B cell (primary cell): ENCODE measurements around the gene LMAN2. TPM values are rescaled to one million over a fixed set of nuclear protein-coding genes. Genes with fewer than 3 reads are reported as not detected.

ENCODE experiments used
- ATAC-seq: fragments of 200-7000 bp; cut with Tn5 transposase; one replicate; pipeline ENCODE4 v1.10.0; 2021; ENCODE audit warnings: low read depth, mild to moderate bottlenecking, moderate number of reproducible peaks, moderate library complexity
- CTCF ChIA-PET: fragments of 350-600 bp; sonication (Branson Sonifier 250); formaldehyde crosslinking; loops from one replicate; lab custom pipeline; 2021; ENCODE audit warnings: antibody characterized with exemption, inconsistent platforms; lab: Charles Lee
- POLR2A ChIA-PET: fragments of 350-600 bp; sonication (Branson Sonifier 250); formaldehyde crosslinking; loops from one replicate; lab custom pipeline; 2021; ENCODE audit warnings: antibody characterized with exemption; lab: Charles Lee
- DNase-seq: peaks from one replicate; pipeline ENCODE4 v3.0.0; 2013
- H2AFZ ChIP-seq: 2 replicates; pipeline ENCODE4 v1.6.1; 2012; ENCODE audit warnings: mild to moderate bottlenecking, low read depth, low read length; ENCODE audit not compliant: insufficient read depth, poor library complexity, severe bottlenecking
- H3K27ac ChIP-seq, 2 donors: 1 replicate in 1 of 2; 2 replicates in 1 of 2; pipeline ENCODE4 v1.5.1; 2012 to 2013; ENCODE audit warnings: low read length in 2 of 2, mild to moderate bottlenecking in 2 of 2, moderate library complexity in 1 of 2
- H3K27me3 ChIP-seq, 4 experiments: fragments of 200-600 bp in 1 of 4; sonication (generic) in 1 of 4; replicated peaks in 1 of 4; 1 replicate in 2 of 4; 2 replicates in 2 of 4; pipeline versions ENCODE4 v1.6.1 to v1.7.0; 2013 to 2016; ENCODE audit warnings: low read length in 3 of 4, mild to moderate bottlenecking in 2 of 4, mixed read lengths in 1 of 4, moderate library complexity in 1 of 4; ENCODE audit not compliant: insufficient read depth in 4 of 4, control insufficient read depth in 3 of 4; ENCODE audit errors: control extremely low read depth in 1 of 4
- H3K36me3 ChIP-seq, 2 experiments: replicated peaks in 1 of 2; 1 replicate in 1 of 2; 2 replicates in 1 of 2; pipeline versions ENCODE4 v1.6.1 to v1.7.1; 2013; ENCODE audit warnings: low read length in 1 of 2; ENCODE audit not compliant: insufficient read depth in 2 of 2, control insufficient read depth in 1 of 2; ENCODE audit errors: control extremely low read depth in 1 of 2, extremely low read depth in 1 of 2
- H3K4me1 ChIP-seq, 2 donors: fragments of 200-600 bp in 1 of 2; sonication (generic) in 1 of 2; 1 replicate in 1 of 2; 2 replicates in 1 of 2; pipeline versions ENCODE4 v1.5.1 to v1.6.1; 2013 to 2017; ENCODE audit warnings: low read length in 2 of 2; ENCODE audit not compliant: control insufficient read depth in 2 of 2, insufficient read depth in 2 of 2
- H3K4me2 ChIP-seq: replicated peaks from 2 replicates; pipeline ENCODE3; 2012; ENCODE audit warnings: mild to moderate bottlenecking, low read depth, low read length; ENCODE audit not compliant: poor library complexity, severe bottlenecking
- H3K4me3 ChIP-seq, 5 experiments: fragments of 200-600 bp in 1 of 5; sonication (generic) in 1 of 5; 1 replicate in 3 of 5; 2 replicates in 2 of 5; pipeline versions ENCODE4 v1.5.1 to v1.7.0; 2011 to 2016; ENCODE audit warnings: low read length in 4 of 5, mild to moderate bottlenecking in 4 of 5, low read depth in 2 of 5, control low read depth in 1 of 5, moderate library complexity in 1 of 5; ENCODE audit not compliant: insufficient read depth in 1 of 5; ENCODE audit errors: control extremely low read depth in 1 of 5, extremely low read depth in 1 of 5
- H3K79me2 ChIP-seq: fragments of 200-600 bp; sonication (generic); one replicate; pipeline ENCODE4 v1.6.0; 2016; ENCODE audit warnings: low read length; ENCODE audit not compliant: control insufficient read depth, insufficient read depth
- H3K9ac ChIP-seq: fragments of 200-600 bp; sonication (generic); 2 replicates; pipeline ENCODE4 v1.6.1; 2017; ENCODE audit warnings: mild to moderate bottlenecking, low read length, moderate library complexity
- H3K9me3 ChIP-seq, 3 donors: one replicate each; pipeline versions ENCODE4 v1.6.1 to v1.7.1; 2013; ENCODE audit warnings: low read length in 2 of 3; ENCODE audit not compliant: control insufficient read depth in 2 of 3, insufficient read depth in 1 of 3; ENCODE audit errors: control extremely low read depth in 1 of 3
- H4K20me1 ChIP-seq: 2 replicates; pipeline ENCODE4 v1.6.0; 2012; ENCODE audit warnings: mild to moderate bottlenecking, low read length; ENCODE audit not compliant: insufficient read depth, control insufficient read depth, poor library complexity, severe bottlenecking
- H3K27ac Mint-ChIP-seq: one replicate; pipeline ENCODE4 v1.8.0; 2021; ENCODE audit warnings: mixed read lengths
- H3K27me3 Mint-ChIP-seq: one replicate; pipeline ENCODE4 v1.8.0; 2021; ENCODE audit warnings: mixed read lengths
- H3K4me1 Mint-ChIP-seq: one replicate; pipeline ENCODE4 v1.8.0; 2021; ENCODE audit warnings: mixed read lengths
- H3K4me3 Mint-ChIP-seq: one replicate; pipeline ENCODE4 v1.8.0; 2021; ENCODE audit warnings: mixed read lengths
- H3K9me3 Mint-ChIP-seq: one replicate; pipeline ENCODE4 v1.8.0; 2022; ENCODE audit warnings: mixed read lengths; ENCODE audit not compliant: insufficient read depth
- EZH2 ChIP-seq: IDR thresholded peaks from 2 replicates; pipeline ENCODE4 v1.6.1; 2012; ENCODE audit warnings: borderline replicate concordance, low read depth, mild to moderate bottlenecking, moderate library complexity, low read length; ENCODE audit not compliant: insufficient read depth, poor library complexity, severe bottlenecking
- WGBS: methylation state at CpG from one replicate; pipeline ENCODE4 v1.1.5; 2013; ENCODE audit warnings: missing lambda C conversion rate; ENCODE audit not compliant: insufficient coverage; 5-methylcytosine and 5-hydroxymethylcytosine counted together
- intact Hi-C: fragments of 100-400 bp; cut with micrococcal nuclease; formaldehyde crosslinking; loops from one replicate; pipeline ENCODE4 v1.10.0; 2022
- polyA plus RNA-seq: library from polyadenylated mRNA; depleted of rRNA; stranded (reverse); fragments of >200 nt; gene quantifications from 2 replicates; pipeline ENCODE4 v1.2.3, GENCODE V29; 2012
- total RNA-seq, 2 donors: library from RNA; stranded (reverse); fragments of 120-200 nt in 1 of 2; gene quantifications; 1 replicate in 1 of 2; 2 replicates in 1 of 2; pipeline versions ENCODE4 v1.2.3 to v1.2.4, GENCODE V29; 2013 to 2022
- TF ChIP-seq, protein P1 (sequence below): fragments of 200-600 bp; IDR thresholded peaks from one replicate; pipeline ENCODE4 v1.8.0; 2022; ENCODE audit warnings: antibody characterized with exemption, mild to moderate bottlenecking

LMAN2 gene
- total and polyA plus RNA-seq, 2 donors (not counting 1 experiment from before 2014, with no cell fraction given), result 99.4 to 123 TPM

GRCh38 chr5:177371120-177372033 is 19.9 kb upstream of the LMAN2 start:
- Histone ChIP-seq H3K27ac (peak overlapping the region in 1 of 2 donors; percentile 35), H2AFZ (no peak overlapping the region), H3K9ac (no peak overlapping the region), H3K4me2 (peak overlapping the region; percentile 46), H3K36me3 (peaks cover 0 to 52% of the 10 kb centered on the region in 2 experiments), H3K9me3 (no peaks in the 10 kb centered on the region), H3K4me1 (peaks cover 35 to 38% of the 10 kb centered on the region in 2 donors), H3K4me3 (no peak overlapping the region), H4K20me1 (peaks cover 56% of the 10 kb centered on the region), H3K27me3 (no peaks in the 10 kb centered on the region), H3K79me2 (peaks cover 2% of the 10 kb centered on the region)
- H3K4me3 Mint-ChIP-seq, result peak overlapping the region; percentile 26
- H3K9me3 Mint-ChIP-seq, result no peaks in the 10 kb centered on the region
- H3K27me3 Mint-ChIP-seq, result no peaks in the 10 kb centered on the region
- no peak for DNase-seq
- intact Hi-C loops, result loop anchor here (2.0 kb wide), 1 partner anchor 15 kb away; the partner anchor contains the start of gene RGS14
- CTCF ChIA-PET, result interaction anchor here (1.1 to 5.5 kb wide), 14 partner anchors 10 to 129 kb away, joined by 3 to 60 read pairs (median 6); partner anchors contain the start of genes LMAN2 and RGS14
- POLR2A ChIA-PET, result interaction anchor here (0.7 to 1.4 kb wide), 4 partner anchors 11 to 84 kb away, joined by 3 to 9 read pairs (median 6); no protein-coding TSS in a partner anchor
- ATAC-seq, result no peak
- peaks cover 40% of the 10 kb centered on the region for H3K4me1 Mint-ChIP-seq
- 90% methylated on average over 24 of the region's 26 CpGs for WGBS
- TF ChIP-seq, protein P1, sequence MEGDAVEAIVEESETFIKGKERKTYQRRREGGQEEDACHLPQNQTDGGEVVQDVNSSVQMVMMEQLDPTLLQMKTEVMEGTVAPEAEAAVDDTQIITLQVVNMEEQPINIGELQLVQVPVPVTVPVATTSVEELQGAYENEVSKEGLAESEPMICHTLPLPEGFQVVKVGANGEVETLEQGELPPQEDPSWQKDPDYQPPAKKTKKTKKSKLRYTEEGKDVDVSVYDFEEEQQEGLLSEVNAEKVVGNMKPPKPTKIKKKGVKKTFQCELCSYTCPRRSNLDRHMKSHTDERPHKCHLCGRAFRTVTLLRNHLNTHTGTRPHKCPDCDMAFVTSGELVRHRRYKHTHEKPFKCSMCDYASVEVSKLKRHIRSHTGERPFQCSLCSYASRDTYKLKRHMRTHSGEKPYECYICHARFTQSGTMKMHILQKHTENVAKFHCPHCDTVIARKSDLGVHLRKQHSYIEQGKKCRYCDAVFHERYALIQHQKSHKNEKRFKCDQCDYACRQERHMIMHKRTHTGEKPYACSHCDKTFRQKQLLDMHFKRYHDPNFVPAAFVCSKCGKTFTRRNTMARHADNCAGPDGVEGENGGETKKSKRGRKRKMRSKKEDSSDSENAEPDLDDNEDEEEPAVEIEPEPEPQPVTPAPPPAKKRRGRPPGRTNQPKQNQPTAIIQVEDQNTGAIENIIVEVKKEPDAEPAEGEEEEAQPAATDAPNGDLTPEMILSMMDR, result no peak
- no peak for TF ChIP-seq EZH2
- peak overlapping the region; percentile 15 for H3K27ac Mint-ChIP-seq
